GM21526 (cell line): ENCODE results near the gene KLF9.

ENCODE experiments used
- ATAC-seq: cut with Tn5 transposase; IDR thresholded peaks from one replicate; pipeline ENCODE4 v1.9.1; 2021; ENCODE audit warnings: moderate library complexity; ENCODE audit not compliant: unreplicated experiment, low FRiP score

KLF9 gene

DNA sequence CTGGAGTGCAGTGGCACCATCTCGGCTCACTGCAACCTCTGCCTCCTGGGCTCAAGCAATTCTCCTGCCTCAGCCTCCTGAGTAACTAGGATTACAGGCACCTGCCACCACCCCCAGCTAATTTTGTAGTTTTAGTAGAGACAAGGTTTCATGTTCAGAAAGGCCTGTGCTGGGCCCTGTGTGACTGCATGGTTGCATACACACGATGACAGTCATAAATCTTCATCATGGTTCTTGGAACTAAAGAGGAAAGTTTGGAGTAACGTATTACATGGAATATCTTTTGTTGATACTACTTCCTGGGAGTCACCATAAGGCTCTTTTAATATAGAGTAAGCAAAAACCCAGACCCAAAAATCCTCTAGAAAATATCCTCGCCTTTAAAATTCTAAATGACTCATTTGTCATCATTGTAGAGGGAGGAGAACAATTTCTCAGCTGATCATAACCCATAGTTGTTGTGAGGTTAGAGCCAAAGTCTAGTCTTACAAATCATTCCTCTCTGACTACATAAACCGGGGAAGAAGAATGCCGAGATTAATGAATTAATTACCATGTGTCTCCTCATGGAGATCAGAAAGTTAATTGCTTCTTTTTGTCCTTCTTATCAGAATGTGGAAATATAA is 47.0 kb downstream of the KLF9 start:
- no peak for ATAC-seq

DNA sequence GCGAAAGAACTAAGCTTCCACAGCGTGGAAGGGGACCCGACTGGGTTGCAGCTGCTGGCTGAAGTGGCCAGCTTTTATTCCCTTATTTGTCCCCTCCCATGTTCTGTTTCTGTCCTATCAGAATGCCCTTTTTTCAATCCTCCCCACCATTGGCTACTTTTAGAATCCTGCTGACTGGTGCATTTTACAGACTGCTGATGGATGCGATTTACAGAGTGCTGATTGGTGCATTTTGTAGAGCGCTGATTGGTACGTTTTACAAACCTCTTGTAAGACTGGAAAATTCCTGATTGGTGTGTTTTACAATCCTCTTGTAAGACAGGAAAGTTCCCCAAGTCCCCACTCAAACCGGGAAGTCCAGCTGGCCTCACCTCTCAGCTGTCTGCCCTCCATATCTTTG is 50.7 kb downstream of the KLF9 start:
- ATAC-seq: no peak

DNA sequence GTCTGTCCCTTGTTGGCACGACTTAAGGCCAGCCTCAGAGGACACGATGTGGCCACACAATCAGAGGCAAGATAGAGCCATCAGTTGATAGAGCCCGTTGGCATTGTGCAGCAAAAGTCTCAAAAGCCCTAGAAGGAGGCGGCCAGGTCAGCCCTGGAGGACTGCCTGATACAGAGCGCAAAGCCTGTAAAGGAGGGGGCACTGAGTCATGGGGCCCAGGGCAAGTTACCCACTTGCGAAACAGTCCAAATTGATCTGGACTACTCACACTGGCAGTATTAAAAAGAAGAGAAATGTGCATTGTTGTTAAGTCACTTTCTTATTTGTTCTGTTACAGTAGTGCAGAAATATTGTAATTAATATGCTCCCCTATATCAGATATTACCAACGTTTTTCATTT is 51.5 kb downstream of the KLF9 start:
- ATAC-seq: no peak

DNA sequence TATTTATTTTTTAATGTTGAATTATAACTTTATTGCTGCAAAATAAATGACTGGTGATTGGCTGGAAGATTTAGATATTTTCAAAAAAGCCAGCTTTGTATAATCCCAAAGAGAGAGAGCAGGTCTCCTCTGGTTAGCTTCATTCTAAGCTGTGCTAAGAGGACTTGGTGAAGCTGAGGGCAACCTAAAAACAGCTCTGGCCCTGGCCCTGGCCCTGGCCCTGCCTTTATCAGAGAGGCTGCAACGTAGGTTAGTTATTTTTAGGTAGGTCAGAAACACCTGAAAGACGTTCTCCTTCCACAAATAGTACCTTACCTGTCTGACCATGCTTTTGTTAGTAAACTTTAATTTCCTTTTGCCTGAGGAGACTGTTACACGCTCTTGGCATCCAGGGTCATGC is 58.7 kb downstream of the KLF9 start:
- ATAC-seq: no peak

DNA sequence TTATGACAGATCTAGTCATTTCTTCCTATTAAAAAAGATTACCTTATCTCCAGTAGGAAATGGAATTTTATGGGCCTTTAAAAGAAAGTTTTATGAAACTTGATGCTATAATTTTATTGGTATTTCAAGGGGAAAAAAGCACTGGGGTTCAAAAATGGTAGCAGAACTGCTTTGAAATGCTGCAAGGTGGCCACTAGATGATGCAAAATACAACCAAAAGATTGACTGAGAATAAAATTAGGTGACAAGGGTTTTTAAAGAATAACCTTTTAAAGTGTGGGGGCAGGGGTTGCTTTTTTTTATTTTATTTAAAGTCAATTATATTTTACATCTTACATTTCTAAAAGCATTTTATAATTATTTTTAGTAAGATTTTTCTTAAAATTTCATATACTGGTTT is 61.7 kb downstream of the KLF9 start:
- ATAC-seq: no peak

DNA sequence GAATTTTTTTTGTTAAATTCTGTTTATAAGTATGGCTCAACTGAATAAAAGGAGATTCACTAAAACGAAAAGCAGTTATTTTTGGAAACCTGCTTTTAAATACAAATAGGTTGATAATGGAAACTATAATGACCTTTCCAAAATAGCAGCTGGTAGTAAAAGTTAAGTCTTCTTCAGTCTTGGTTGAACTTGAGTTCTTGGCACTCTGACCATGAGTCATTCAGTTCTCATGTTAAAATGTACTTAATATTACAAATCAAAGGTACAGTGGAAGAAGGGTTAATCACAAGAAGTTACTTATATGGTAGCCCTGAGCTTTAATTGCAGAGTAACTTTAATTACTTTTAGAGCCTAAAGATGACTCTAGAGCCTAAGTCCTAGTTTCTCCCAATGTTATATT is 62.1 kb downstream of the KLF9 start:
- ATAC-seq: no peak

GRCh38 chr9:70347046-70347445 is 67.4 kb downstream of the KLF9 start:
- no peak for ATAC-seq

DNA sequence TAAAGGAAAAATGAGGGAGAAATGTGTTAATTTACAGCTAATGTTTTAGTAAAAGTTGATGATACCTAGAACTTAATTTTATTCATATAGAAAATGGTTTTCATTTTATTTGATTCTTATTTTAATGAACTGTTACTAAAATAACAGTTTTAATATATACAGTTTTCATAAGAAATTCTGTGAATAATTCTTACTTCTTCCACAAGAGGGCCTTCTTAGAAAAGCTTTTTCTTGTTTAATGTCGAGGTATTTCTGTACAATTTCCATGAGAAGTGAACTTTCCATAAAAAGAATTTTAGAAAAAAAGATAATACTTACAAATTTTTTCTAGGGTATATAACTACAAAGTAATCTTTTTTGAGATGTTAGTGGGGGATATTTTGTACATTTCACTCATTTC is 73.9 kb downstream of the KLF9 start:
- ATAC-seq: no peak
